Mucosa of descending colon (tissue), 3 donors: ENCODE results near the gene CEND1. TPM values are rescaled to one million over a fixed set of nuclear protein-coding genes. Genes with fewer than 3 reads are reported as not detected.

ENCODE experiments used
- ATAC-seq: fragments of 200-7000 bp; cut with Tn5 transposase; one replicate; pipeline ENCODE4 v1.9.1; 2020; ENCODE audit warnings: mild to moderate bottlenecking, moderate library complexity
- DNase-seq, 3 donors: peaks; one replicate each; pipeline ENCODE4 v3.0.0-alpha.2; 2020
- H3K36me3 ChIP-seq: fragments of 200-600 bp; one replicate; pipeline ENCODE4 v1.8.0; 2021; ENCODE audit warnings: low read depth, mild to moderate bottlenecking
- H3K4me1 ChIP-seq: fragments of 200-600 bp; one replicate; pipeline ENCODE4 v1.8.0; 2021; ENCODE audit warnings: low read depth, mild to moderate bottlenecking
- H3K4me3 ChIP-seq: fragments of 200-600 bp; one replicate; pipeline ENCODE4 v1.8.0; 2021; ENCODE audit warnings: mild to moderate bottlenecking
- H3K9me3 ChIP-seq: fragments of 200-600 bp; one replicate; pipeline ENCODE4 v1.8.0; 2021; ENCODE audit warnings: mild to moderate bottlenecking
- CTCF ChIP-seq: fragments of 200-600 bp; IDR thresholded peaks from one replicate; pipeline ENCODE4 v1.8.0; 2022; ENCODE audit warnings: antibody characterized with exemption, mild to moderate bottlenecking
- intact Hi-C, 2 donors: fragments of 100-400 bp; cut with DNase I in 1 of 2; cut with micrococcal nuclease in 1 of 2; formaldehyde crosslinking; loops; one replicate each; pipeline versions ENCODE4 v1.11.0 to v1.11.1; 2022; cut with DNase I, micrococcal nuclease
- total RNA-seq, 3 donors: library from RNA; stranded (reverse); fragmentation: NEBNext Ultra II Directional in 2 of 3; extraction: Animal tissue kit (Norgen Biotek cat#: 25700) in 2 of 3; gene quantifications; one replicate each; pipeline versions ENCODE4 v1.2.1 to v1.2.4, GENCODE V29; 2021 to 2023
- donor health status: DM: no; HTN: no; CAD: no; lungs with moderate emphysema.
- donor health status: DM: no; HTN: no; CAD: no.
- donor health status: DM: no; HTN: yes; CAD: no.

The CEND1 gene
- total RNA-seq, 3 donors from 2014 or later, result 0.34 to 2.2 TPM; not detected in 1

- Histone ChIP-seq H3K36me3 (no peaks in the 10 kb centered on the region), H3K9me3 (no peaks in the 10 kb centered on the region), H3K4me3 (no peak overlapping the region), H3K4me1 (peaks cover 6% of the 10 kb centered on the region)
- intact Hi-C loops, result no loop called here
- TF ChIP-seq CTCF, result no peak
- DNase-seq (no peak), ATAC-seq (no peak)
Measured at GRCh38 chr11:786235-787083, 3.4 kb downstream of the CEND1 start.

- ATAC-seq (peak; percentile 92), DNase-seq (peak; percentile 81 to 86 (median 85))
- H3K36me3 ChIP-seq, result no peaks in the 10 kb centered on the region
- no peaks in the 10 kb centered on the region for H3K9me3 ChIP-seq
- peak; percentile 61 for TF ChIP-seq CTCF
- peaks cover 7% of the 10 kb centered on the region for H3K4me1 ChIP-seq
- H3K4me3 ChIP-seq, result no peak overlapping the region
- intact Hi-C loops, result no loop called here
Measured at GRCh38 chr11:783581-784015, 6.3 kb downstream of the CEND1 start.

GRCh38 chr11:782264-783174 lies 7.4 kb downstream of the CEND1 start:
- no peak for TF ChIP-seq CTCF
- ATAC-seq (no peak), DNase-seq (peak in 1 of 3 donors; percentile 48)
- Histone ChIP-seq H3K4me3 (no peak overlapping the region), H3K9me3 (no peaks in the 10 kb centered on the region), H3K4me1 (peaks cover 13% of the 10 kb centered on the region), H3K36me3 (no peaks in the 10 kb centered on the region)
- intact Hi-C loops, result no loop called here

GRCh38 chr11:779955-780532 lies 9.8 kb downstream of the CEND1 start:
- no peaks in the 10 kb centered on the region for H3K9me3 ChIP-seq
- H3K4me1 ChIP-seq, result peaks cover 28% of the 10 kb centered on the region
- no peak overlapping the region for H3K4me3 ChIP-seq
- no peak for ATAC-seq
- DNase-seq, result peak in 1 of 3 donors; percentile 49
- TF ChIP-seq CTCF, result no peak
- H3K36me3 ChIP-seq, result no peaks in the 10 kb centered on the region
- intact Hi-C loops, result no loop called here
